ENCODE data around the gene NCOA3. TPM values are rescaled to one million over a fixed set of nuclear protein-coding genes. Genes with fewer than 3 reads are reported as not detected.

NCOA3 gene
- total RNA-seq, 1 donor from 2014 or later = 24.6 TPM

DNA sequence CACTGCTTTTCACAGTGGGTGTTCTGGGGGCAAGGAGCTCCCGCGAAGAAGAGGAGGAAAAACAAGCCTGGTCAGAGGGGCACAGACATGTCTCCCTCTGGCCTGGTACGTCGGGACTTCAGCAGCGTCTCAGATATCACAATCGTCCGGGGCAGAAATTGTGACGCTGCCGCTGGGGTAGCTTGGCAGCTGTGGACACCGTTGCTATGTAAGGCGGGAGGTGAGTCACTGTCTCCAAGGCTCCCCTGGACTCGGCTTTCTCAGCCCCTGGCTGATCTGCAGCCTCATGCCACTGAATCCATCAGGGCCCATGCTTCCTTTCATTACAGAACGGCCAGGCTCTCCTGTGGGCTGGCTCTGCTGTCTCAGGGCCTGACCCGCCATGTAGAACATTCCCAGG lies 184.9 kb downstream of the NCOA3 start:
- TF ChIP-seq, protein P1, sequence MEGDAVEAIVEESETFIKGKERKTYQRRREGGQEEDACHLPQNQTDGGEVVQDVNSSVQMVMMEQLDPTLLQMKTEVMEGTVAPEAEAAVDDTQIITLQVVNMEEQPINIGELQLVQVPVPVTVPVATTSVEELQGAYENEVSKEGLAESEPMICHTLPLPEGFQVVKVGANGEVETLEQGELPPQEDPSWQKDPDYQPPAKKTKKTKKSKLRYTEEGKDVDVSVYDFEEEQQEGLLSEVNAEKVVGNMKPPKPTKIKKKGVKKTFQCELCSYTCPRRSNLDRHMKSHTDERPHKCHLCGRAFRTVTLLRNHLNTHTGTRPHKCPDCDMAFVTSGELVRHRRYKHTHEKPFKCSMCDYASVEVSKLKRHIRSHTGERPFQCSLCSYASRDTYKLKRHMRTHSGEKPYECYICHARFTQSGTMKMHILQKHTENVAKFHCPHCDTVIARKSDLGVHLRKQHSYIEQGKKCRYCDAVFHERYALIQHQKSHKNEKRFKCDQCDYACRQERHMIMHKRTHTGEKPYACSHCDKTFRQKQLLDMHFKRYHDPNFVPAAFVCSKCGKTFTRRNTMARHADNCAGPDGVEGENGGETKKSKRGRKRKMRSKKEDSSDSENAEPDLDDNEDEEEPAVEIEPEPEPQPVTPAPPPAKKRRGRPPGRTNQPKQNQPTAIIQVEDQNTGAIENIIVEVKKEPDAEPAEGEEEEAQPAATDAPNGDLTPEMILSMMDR (IDR thresholded peaks at IDR 0.05; ENCODE audit: partially characterized antibody, unreplicated experiment) = no peak
- no peak overlapping the region for H3K27ac Mint-ChIP-seq (ENCODE audit: unreplicated experiment)
- no peak overlapping the region for H3K4me3 Mint-ChIP-seq (ENCODE audit: unreplicated experiment)
- H3K9me3 Mint-ChIP-seq (ENCODE audit: unreplicated experiment) = peaks cover 6% of the 10 kb centered on the region
- DNase-seq = no peak
- peaks cover 20% of the 10 kb centered on the region for H3K36me3 Mint-ChIP-seq (ENCODE audit: unreplicated experiment)
- peaks cover 3% of the 10 kb centered on the region for H3K4me1 Mint-ChIP-seq (ENCODE audit: low read depth, unreplicated experiment)
- peaks cover 5% of the 10 kb centered on the region for H3K27me3 Mint-ChIP-seq (ENCODE audit: unreplicated experiment)

DNA sequence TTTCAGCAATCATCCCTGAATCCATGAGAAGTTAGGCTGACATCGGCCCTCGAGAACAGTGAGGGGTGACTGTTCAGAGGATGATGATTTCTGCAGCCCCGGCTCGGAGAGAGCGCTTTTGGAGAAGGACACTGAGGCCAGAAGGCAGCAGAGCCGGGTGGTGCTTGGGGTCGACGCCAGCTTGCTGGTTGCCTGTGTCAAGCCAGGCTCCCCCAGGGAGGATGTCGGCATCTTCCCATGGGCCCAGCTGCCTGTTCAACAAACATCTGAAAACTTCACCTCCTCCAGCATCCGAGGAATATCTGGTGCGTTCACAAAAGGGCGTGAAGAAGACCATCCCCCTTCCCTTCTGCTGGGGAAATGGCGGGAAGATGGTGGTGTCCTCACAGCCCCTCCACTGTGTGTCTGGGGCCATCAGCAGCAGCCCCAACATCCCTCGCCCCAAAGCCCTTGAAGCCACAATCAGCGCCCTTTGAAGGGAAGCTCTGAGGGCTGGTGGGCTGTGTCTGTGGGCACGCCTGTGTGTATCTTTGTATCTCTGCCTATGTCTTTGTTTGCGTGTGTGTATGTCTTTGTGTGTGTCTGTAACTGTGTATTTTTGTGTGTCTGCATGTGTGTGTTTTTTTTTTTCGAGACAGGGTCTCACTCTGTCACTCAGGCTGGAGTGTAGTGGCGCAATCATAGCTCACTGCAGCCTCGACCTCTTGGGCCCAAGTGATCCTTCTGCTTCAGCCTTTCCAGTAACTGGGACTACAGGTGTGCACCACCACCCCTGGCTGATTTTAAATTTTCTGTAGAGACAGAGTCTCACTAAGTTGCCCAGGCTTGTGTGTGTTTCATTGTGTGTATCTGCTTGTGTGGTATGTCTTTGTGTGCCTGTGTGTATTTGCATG lies 185.7 kb downstream of the NCOA3 start:
- no peak overlapping the region for H3K27ac Mint-ChIP-seq (ENCODE audit: unreplicated experiment)
- H3K36me3 Mint-ChIP-seq (ENCODE audit: unreplicated experiment) = peaks cover 22% of the 10 kb centered on the region
- DNase-seq = no peak
- H3K27me3 Mint-ChIP-seq (ENCODE audit: unreplicated experiment) = peaks cover 5% of the 10 kb centered on the region
- H3K9me3 Mint-ChIP-seq (ENCODE audit: unreplicated experiment) = peaks cover 8% of the 10 kb centered on the region
- TF ChIP-seq, protein P1 (IDR thresholded peaks at IDR 0.05; ENCODE audit: partially characterized antibody, unreplicated experiment) = no peak
- H3K4me1 Mint-ChIP-seq (ENCODE audit: low read depth, unreplicated experiment) = peaks cover 3% of the 10 kb centered on the region
- H3K4me3 Mint-ChIP-seq (ENCODE audit: unreplicated experiment) = no peak overlapping the region

DNA sequence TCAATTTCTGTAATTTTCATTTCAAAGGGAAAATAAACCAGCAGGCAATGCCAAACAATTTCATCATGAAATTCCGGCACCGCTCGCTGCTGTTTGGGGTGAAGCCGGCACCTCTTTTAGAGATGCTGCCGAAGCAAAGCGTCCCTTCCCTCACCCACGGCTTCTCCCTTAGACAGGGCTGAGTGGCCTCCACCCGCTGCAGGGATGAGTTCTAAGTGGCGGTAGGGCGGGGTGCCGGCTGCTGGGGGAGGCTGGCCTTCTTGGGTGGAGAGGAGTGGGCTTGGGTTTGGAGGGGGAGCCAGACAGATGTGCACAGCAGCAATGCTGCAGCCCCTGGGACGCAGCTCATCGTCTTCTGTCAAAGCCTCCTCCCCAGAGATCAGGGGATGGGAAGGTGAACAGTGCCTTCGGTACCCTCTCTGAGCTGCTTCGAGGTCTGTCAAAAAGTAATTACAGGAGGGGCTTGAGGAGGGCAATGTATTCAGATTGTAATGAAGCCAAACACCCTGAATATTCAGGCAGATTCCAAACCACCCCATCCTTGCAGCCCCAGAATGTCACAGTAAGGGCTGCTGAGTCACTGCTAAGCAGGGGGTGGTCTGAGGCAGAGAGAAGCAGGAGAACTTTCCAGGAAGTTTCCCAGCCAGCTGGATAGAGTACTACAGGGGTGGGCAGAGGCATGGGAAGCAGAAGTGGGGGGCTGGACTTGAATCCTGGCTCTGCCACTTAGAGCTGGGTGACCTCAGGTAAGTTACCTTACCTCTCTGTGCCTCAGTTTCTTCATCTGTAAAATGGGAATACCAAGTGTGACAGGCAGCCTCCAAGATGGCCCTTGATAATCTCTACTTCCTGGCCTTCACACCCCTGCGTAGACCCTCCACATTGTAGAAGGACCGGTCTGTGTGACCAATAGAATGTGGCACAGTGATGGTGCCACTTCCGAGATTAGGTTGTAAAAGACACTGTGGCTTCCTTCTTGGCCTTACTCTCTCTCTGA lies 187.0 kb downstream of the NCOA3 start:
- Mint-ChIP-seq H3K9me3 (ENCODE audit: unreplicated experiment) (peaks cover 13% of the 10 kb centered on the region), H3K36me3 (ENCODE audit: unreplicated experiment) (peaks cover 34% of the 10 kb centered on the region), H3K27ac (ENCODE audit: unreplicated experiment) (no peak overlapping the region), H3K4me3 (ENCODE audit: unreplicated experiment) (no peak overlapping the region), H3K27me3 (ENCODE audit: unreplicated experiment) (peaks cover 3% of the 10 kb centered on the region), H3K4me1 (ENCODE audit: low read depth, unreplicated experiment) (peaks cover 3% of the 10 kb centered on the region)
- TF ChIP-seq, protein P1 (IDR thresholded peaks at IDR 0.05; ENCODE audit: partially characterized antibody, unreplicated experiment) = no peak
- no peak for DNase-seq

DNA sequence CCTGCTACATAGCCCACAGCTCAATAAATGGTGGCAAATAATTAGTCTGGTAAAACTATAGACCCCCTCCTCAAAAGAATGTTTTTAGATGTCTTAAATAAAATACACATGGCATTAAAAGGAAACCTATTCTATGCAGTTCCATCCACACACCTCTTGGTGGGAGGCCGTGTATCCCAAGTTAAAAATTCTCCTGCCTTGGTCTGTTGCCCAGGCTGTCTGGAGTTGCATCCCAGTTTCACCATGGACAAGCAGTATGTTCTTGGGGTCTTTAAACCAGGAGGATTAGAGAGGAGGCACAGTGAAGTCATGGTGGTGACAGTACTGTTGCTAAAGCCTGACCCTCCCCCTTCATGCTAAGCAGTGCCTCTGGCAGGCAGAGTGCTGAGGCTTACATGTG lies 188.0 kb downstream of the NCOA3 start:
- Mint-ChIP-seq H3K9me3 (ENCODE audit: unreplicated experiment) (peaks cover 13% of the 10 kb centered on the region), H3K4me1 (ENCODE audit: low read depth, unreplicated experiment) (peaks cover 3% of the 10 kb centered on the region), H3K4me3 (ENCODE audit: unreplicated experiment) (no peak overlapping the region), H3K27me3 (ENCODE audit: unreplicated experiment) (peaks cover 3% of the 10 kb centered on the region), H3K36me3 (ENCODE audit: unreplicated experiment) (peaks cover 36% of the 10 kb centered on the region), H3K27ac (ENCODE audit: unreplicated experiment) (no peak overlapping the region)
- DNase-seq = no peak
- TF ChIP-seq, protein P1 (IDR thresholded peaks at IDR 0.05; ENCODE audit: partially characterized antibody, unreplicated experiment) = no peak

All from glutamatergic neuron (in vitro differentiated cells).